Osteoblast (primary cell): ENCODE measurements around the gene CKMT2. TPM values are rescaled to one million over a fixed set of nuclear protein-coding genes. Genes with fewer than 3 reads are reported as not detected.
"Not testable (repeated sequence)": the region's sequence is repeated elsewhere in the genome, so short reads cannot be mapped to it uniquely, and the experiment has no call there.

Experiments used
- DNase-seq: peaks from one replicate; pipeline ENCODE4 v3.0.0; 2011; ENCODE audit warnings: low spot score, mixed read lengths; ENCODE audit not compliant: insufficient read length; ENCODE audit errors: missing footprints
- H2AFZ ChIP-seq: 2 replicates; pipeline ENCODE4 v1.6.0; 2011; ENCODE audit warnings: mild to moderate bottlenecking, low read length
- H3K27ac ChIP-seq: 2 replicates; pipeline ENCODE4 v1.5.1; 2011; ENCODE audit warnings: mild to moderate bottlenecking, low read depth, low read length, moderate library complexity
- H3K27me3 ChIP-seq: 2 replicates; pipeline ENCODE4 v1.6.0; 2012; ENCODE audit warnings: mild to moderate bottlenecking, control low read depth, inconsistent platforms, low read length, moderate library complexity; ENCODE audit not compliant: insufficient read depth
- H3K36me3 ChIP-seq: 2 replicates; pipeline ENCODE4 v1.5.1; 2011; ENCODE audit warnings: mild to moderate bottlenecking, low read length, control low read depth, moderate library complexity; ENCODE audit not compliant: insufficient read depth
- H3K4me1 ChIP-seq: 2 replicates; pipeline ENCODE4 v1.5.1; 2011; ENCODE audit warnings: mild to moderate bottlenecking, low read length, control low read depth, moderate library complexity; ENCODE audit not compliant: insufficient read depth
- H3K4me2 ChIP-seq: 2 replicates; pipeline ENCODE4 v1.6.0; 2011; ENCODE audit warnings: mild to moderate bottlenecking, low read length; ENCODE audit not compliant: insufficient read depth
- H3K4me3 ChIP-seq: fragments of 200-600 bp; sonication (generic); 3 replicates; pipeline ENCODE4 v1.5.1; 2012; ENCODE audit warnings: mild to moderate bottlenecking, low read length, inconsistent platforms; ENCODE audit not compliant: insufficient read depth
- H3K79me2 ChIP-seq: 2 replicates; pipeline ENCODE4 v1.6.0; 2012; ENCODE audit warnings: mild to moderate bottlenecking, low read length, control low read depth, inconsistent platforms; ENCODE audit not compliant: insufficient read depth
- H3K9me3 ChIP-seq: 2 replicates; pipeline ENCODE4 v1.5.1; 2011; ENCODE audit warnings: low read depth, low read length, control low read depth
- H4K20me1 ChIP-seq: 2 replicates; pipeline ENCODE4 v1.6.0; 2012; ENCODE audit warnings: mild to moderate bottlenecking, low read length, control low read depth; ENCODE audit not compliant: insufficient read depth
- CTCF ChIP-seq: IDR thresholded peaks from 2 replicates; pipeline ENCODE4 v1.5.1; 2011; ENCODE audit warnings: mild to moderate bottlenecking, low read depth, low read length, moderate library complexity; ENCODE audit errors: extremely low read depth
- total RNA-seq: library from RNA; depleted of rRNA; stranded (reverse); fragments of >200 nt; gene quantifications from 2 replicates; pipeline ENCODE4 v1.2.3, GENCODE V29; 2012

CKMT2 gene
- total RNA-seq, 1 donor, result 1.4 TPM

- Histone ChIP-seq H3K36me3 (no peaks in the 10 kb centered on the region), H2AFZ (no peak overlapping the region)
- no peak for TF ChIP-seq CTCF
These were observed 54.9 kb downstream of the CKMT2 start for GRCh38 chr5:81288021-81288433.

GRCh38 chr5:81290146-81290545 is 57.0 kb downstream of the CKMT2 start:
- Histone ChIP-seq H3K27me3 (no peaks in the 10 kb centered on the region), H3K36me3 (no peaks in the 10 kb centered on the region), H3K79me2 (peaks cover 47% of the 10 kb centered on the region), H3K4me2 (no peak overlapping the region), H3K4me3 (no peak overlapping the region), H2AFZ (no peak overlapping the region), H3K9me3 (no peaks in the 10 kb centered on the region), H4K20me1 (no peaks in the 10 kb centered on the region), H3K4me1 (no peaks in the 10 kb centered on the region), H3K27ac (no peak overlapping the region)
- DNase-seq, result no peak
- no peak for TF ChIP-seq CTCF

More at GRCh38 chr5:81288021-81288433, 54.9 kb downstream of the CKMT2 start:
- H3K9me3 ChIP-seq, result no peaks in the 10 kb centered on the region
- no peaks in the 10 kb centered on the region for H3K27me3 ChIP-seq
- peak; percentile 39 for DNase-seq
- no peak overlapping the region for H3K4me3 ChIP-seq
- H3K4me2 ChIP-seq, result no peak overlapping the region
- no peaks in the 10 kb centered on the region for H4K20me1 ChIP-seq
- H3K27ac ChIP-seq, result no peak overlapping the region
- H3K4me1 ChIP-seq, result no peaks in the 10 kb centered on the region
- peaks cover 34% of the 10 kb centered on the region for H3K79me2 ChIP-seq

- Histone ChIP-seq H3K79me2 (peaks cover 48% of the 10 kb centered on the region), H3K4me2 (no peak overlapping the region), H3K9me3 (no peaks in the 10 kb centered on the region), H3K4me1 (no peaks in the 10 kb centered on the region), H2AFZ (no peak overlapping the region), H3K27ac (no peak overlapping the region), H3K36me3 (no peaks in the 10 kb centered on the region), H4K20me1 (no peaks in the 10 kb centered on the region), H3K4me3 (no peak overlapping the region), H3K27me3 (no peaks in the 10 kb centered on the region)
- TF ChIP-seq CTCF, result no peak
- no peak for DNase-seq
These were observed 59.0 kb downstream of the CKMT2 start for GRCh38 chr5:81292130-81292529.

GRCh38 chr5:81294021-81294420 is 60.9 kb downstream of the CKMT2 start:
- H3K4me2 ChIP-seq, DNase-seq, H3K4me1 ChIP-seq, H3K27ac ChIP-seq, H3K36me3 ChIP-seq, H2AFZ ChIP-seq, H3K4me3 ChIP-seq, H3K27me3 ChIP-seq, H3K9me3 ChIP-seq, H4K20me1 ChIP-seq: not testable (repeated sequence)
- H3K79me2 ChIP-seq, result peaks cover 48% of the 10 kb centered on the region
